ENCODE measurements around the gene SMIM41.

DNA sequence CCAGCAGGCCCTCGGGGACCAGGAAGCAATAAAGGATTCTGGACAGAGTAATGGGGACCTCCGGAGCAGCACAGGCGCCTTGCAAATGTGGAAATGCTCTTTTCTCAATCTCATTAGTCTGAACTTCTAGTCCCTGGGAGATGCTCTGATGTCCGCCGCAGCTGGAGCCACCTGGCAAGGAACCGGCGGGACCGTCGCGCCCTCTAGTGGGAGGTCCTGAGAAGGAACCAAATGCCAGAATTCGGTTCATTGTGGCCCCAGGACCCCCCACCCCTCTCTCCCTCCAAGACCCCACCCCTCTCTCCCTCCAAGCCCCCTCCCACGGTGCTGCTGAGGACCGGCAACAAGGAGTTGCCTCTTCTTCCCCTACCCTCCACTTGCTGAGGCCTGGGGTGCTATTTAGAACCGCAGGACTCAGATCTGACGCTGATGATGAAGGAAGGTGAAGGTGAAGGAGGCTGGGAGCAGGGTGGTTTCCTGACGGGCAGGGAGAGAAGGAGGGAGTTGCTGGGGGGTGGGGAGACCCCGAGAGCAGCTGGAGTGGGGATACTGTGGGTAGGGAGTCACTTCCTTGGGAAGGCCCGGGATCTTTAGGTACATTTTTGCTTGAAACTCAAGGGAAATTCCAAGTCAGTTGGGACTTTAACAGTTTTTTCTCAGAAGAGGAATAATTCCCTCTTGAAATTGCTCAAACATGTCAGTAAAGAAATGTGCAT, 42.5 kb downstream of the SMIM41 start:
- TF ChIP-seq, protein P1, sequence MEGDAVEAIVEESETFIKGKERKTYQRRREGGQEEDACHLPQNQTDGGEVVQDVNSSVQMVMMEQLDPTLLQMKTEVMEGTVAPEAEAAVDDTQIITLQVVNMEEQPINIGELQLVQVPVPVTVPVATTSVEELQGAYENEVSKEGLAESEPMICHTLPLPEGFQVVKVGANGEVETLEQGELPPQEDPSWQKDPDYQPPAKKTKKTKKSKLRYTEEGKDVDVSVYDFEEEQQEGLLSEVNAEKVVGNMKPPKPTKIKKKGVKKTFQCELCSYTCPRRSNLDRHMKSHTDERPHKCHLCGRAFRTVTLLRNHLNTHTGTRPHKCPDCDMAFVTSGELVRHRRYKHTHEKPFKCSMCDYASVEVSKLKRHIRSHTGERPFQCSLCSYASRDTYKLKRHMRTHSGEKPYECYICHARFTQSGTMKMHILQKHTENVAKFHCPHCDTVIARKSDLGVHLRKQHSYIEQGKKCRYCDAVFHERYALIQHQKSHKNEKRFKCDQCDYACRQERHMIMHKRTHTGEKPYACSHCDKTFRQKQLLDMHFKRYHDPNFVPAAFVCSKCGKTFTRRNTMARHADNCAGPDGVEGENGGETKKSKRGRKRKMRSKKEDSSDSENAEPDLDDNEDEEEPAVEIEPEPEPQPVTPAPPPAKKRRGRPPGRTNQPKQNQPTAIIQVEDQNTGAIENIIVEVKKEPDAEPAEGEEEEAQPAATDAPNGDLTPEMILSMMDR (IDR thresholded peaks at IDR 0.05), result peak; percentile 80
- TF ChIP-seq MAZ (IDR thresholded peaks at IDR 0.05; ENCODE audit: borderline replicate concordance, low read depth, low read length) (no peak), POLR2AphosphoS2 (conservative IDR thresholded peaks at IDR 0.05; ENCODE audit: low read length) (no peak), EP300 (IDR thresholded peaks at IDR 0.05) (no peak), SMC3 (IDR thresholded peaks at IDR 0.05) (peak; percentile 65), EHMT2 (IDR thresholded peaks at IDR 0.05; ENCODE audit: low read depth) (no peak), SREBF2 (IDR thresholded peaks at IDR 0.05) (no peak), NPAS2 (CRISPR knock-in tag; IDR thresholded peaks at IDR 0.05; ENCODE audit: borderline replicate concordance) (no peak), JUN (IDR thresholded peaks at IDR 0.05) (no peak), MYC (IDR thresholded peaks at IDR 0.05; ENCODE audit: borderline replicate concordance, low read length) (no peak)
- TF ChIP-seq, protein P2, sequence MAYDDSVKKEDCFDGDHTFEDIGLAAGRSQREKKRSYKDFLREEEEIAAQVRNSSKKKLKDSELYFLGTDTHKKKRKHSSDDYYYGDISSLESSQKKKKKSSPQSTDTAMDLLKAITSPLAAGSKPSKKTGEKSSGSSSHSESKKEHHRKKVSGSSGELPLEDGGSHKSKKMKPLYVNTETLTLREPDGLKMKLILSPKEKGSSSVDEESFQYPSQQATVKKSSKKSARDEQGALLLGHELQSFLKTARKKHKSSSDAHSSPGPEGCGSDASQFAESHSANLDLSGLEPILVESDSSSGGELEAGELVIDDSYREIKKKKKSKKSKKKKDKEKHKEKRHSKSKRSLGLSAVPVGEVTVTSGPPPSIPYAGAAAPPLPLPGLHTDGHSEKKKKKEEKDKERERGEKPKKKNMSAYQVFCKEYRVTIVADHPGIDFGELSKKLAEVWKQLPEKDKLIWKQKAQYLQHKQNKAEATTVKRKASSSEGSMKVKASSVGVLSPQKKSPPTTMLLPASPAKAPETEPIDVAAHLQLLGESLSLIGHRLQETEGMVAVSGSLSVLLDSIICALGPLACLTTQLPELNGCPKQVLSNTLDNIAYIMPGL (CRISPR knock-in tag; IDR thresholded peaks at IDR 0.05; ENCODE audit: borderline replicate concordance), result no peak
- TF ChIP-seq, protein P3, sequence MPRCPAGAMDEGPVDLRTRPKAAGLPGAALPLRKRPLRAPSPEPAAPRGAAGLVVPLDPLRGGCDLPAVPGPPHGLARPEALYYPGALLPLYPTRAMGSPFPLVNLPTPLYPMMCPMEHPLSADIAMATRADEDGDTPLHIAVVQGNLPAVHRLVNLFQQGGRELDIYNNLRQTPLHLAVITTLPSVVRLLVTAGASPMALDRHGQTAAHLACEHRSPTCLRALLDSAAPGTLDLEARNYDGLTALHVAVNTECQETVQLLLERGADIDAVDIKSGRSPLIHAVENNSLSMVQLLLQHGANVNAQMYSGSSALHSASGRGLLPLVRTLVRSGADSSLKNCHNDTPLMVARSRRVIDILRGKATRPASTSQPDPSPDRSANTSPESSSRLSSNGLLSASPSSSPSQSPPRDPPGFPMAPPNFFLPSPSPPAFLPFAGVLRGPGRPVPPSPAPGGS (IDR thresholded peaks at IDR 0.05), result no peak
- TF ChIP-seq, protein P4, sequence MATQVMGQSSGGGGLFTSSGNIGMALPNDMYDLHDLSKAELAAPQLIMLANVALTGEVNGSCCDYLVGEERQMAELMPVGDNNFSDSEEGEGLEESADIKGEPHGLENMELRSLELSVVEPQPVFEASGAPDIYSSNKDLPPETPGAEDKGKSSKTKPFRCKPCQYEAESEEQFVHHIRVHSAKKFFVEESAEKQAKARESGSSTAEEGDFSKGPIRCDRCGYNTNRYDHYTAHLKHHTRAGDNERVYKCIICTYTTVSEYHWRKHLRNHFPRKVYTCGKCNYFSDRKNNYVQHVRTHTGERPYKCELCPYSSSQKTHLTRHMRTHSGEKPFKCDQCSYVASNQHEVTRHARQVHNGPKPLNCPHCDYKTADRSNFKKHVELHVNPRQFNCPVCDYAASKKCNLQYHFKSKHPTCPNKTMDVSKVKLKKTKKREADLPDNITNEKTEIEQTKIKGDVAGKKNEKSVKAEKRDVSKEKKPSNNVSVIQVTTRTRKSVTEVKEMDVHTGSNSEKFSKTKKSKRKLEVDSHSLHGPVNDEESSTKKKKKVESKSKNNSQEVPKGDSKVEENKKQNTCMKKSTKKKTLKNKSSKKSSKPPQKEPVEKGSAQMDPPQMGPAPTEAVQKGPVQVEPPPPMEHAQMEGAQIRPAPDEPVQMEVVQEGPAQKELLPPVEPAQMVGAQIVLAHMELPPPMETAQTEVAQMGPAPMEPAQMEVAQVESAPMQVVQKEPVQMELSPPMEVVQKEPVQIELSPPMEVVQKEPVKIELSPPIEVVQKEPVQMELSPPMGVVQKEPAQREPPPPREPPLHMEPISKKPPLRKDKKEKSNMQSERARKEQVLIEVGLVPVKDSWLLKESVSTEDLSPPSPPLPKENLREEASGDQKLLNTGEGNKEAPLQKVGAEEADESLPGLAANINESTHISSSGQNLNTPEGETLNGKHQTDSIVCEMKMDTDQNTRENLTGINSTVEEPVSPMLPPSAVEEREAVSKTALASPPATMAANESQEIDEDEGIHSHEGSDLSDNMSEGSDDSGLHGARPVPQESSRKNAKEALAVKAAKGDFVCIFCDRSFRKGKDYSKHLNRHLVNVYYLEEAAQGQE (IDR thresholded peaks at IDR 0.05), result no peak
